ENCODE results near the gene TIAL1. TPM values are rescaled to one million over a fixed set of nuclear protein-coding genes. Genes with fewer than 3 reads are reported as not detected.

TIAL1 gene
- total RNA-seq, 1 donor from 2014 or later: 176 TPM

DNA sequence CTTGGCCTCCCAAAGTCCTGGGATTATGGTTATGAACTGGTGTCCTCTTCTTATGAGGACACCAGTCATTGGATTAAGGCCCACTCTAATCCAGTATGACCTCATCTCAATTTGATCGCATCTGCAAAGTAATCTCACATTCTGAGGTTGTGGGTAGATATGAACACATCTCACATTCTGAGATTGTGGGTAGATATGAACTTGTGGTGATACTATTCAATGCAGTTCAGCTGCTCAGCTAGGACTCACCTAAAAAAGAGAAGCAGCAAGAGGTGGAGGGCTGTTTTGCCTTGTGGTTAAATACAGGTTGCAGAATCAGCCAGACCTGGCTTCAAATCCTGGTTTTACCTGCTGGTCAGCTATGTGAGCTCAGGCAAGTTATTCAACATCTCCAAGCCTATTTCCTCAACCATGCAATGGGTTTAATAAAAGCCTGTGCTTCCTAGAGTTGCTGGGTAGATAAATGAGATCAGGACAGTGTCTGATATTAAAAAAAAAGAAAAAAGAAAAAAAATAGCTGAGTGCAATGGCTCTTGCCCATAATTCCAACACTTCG is 45.9 kb upstream of the TIAL1 start:
- DNase-seq (ENCODE audit: low read depth, low spot score): no peak
- Mint-ChIP-seq H3K36me3 (ENCODE audit: low read depth) (no peaks in the 10 kb centered on the region), H3K4me3 (no peak overlapping the region), H3K4me1 (peaks cover 10% of the 10 kb centered on the region), H3K9me3 (no peaks in the 10 kb centered on the region), H3K27ac (ENCODE audit: unreplicated experiment) (no peak overlapping the region), H3K27me3 (ENCODE audit: low read depth) (no peaks in the 10 kb centered on the region)
- TF ChIP-seq, protein P1, sequence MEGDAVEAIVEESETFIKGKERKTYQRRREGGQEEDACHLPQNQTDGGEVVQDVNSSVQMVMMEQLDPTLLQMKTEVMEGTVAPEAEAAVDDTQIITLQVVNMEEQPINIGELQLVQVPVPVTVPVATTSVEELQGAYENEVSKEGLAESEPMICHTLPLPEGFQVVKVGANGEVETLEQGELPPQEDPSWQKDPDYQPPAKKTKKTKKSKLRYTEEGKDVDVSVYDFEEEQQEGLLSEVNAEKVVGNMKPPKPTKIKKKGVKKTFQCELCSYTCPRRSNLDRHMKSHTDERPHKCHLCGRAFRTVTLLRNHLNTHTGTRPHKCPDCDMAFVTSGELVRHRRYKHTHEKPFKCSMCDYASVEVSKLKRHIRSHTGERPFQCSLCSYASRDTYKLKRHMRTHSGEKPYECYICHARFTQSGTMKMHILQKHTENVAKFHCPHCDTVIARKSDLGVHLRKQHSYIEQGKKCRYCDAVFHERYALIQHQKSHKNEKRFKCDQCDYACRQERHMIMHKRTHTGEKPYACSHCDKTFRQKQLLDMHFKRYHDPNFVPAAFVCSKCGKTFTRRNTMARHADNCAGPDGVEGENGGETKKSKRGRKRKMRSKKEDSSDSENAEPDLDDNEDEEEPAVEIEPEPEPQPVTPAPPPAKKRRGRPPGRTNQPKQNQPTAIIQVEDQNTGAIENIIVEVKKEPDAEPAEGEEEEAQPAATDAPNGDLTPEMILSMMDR (conservative IDR thresholded peaks at IDR 0.05): no peak

DNA sequence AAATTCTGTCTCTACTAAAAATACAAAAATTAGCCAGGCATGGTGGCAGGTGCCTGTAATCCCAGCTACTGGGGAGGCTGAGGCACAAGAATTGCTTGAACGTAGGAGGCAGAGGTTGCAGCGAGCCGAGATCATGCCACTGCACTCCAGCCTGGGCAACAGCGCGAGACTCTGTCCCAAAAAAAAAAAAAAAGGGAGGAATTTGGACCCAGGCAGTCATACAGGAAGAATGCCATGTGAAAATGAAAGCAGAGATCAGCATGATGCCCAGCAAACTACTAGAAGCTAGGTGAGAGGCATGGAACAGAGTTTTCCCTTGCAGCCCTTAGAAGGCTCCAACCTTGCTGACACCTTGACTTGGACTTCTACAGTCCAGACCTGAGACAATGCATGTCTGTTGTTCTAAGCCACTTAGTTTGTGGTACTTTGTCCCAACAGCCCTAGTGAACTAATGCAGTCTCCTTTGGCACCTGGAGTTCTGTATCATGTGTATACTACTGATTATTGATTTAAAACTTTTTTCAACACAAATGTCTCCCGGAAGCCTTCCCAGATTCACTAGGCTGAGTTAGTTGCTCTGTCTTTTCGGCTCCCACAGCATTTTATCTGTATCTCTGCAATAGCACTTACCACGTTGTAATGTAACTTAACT is 44.2 kb upstream of the TIAL1 start:
- no peak overlapping the region for H3K27ac Mint-ChIP-seq (ENCODE audit: unreplicated experiment)
- H3K4me3 Mint-ChIP-seq: no peak overlapping the region
- TF ChIP-seq, protein P1 (conservative IDR thresholded peaks at IDR 0.05): no peak
- H3K36me3 Mint-ChIP-seq (ENCODE audit: low read depth): no peaks in the 10 kb centered on the region
- DNase-seq (ENCODE audit: low read depth, low spot score): no peak
- H3K9me3 Mint-ChIP-seq: no peaks in the 10 kb centered on the region
- no peaks in the 10 kb centered on the region for H3K27me3 Mint-ChIP-seq (ENCODE audit: low read depth)
- H3K4me1 Mint-ChIP-seq: peaks cover 10% of the 10 kb centered on the region

DNA sequence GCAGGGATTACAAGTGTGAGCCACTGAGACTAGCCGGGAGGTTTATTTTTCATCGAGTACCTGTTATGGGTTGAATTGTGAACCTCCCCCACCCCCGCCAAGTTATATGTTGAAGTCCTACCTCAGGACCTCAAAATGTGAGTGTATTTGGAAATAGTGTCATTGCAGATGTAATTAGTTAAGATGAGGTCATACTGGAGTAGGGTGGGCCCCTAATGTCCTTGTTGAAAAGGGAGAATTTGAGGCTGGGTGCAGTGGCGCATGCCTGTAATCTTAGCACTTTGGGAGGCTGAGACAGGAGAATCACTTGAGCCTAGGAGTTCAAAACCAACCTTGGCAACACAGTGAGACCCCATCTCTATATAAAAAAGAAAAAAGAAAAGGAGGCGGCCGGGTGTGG is 43.6 kb upstream of the TIAL1 start:
- no peaks in the 10 kb centered on the region for H3K27me3 Mint-ChIP-seq (ENCODE audit: low read depth)
- no peak for DNase-seq (ENCODE audit: low read depth, low spot score)
- H3K9me3 Mint-ChIP-seq: no peaks in the 10 kb centered on the region
- H3K4me1 Mint-ChIP-seq: peaks cover 10% of the 10 kb centered on the region
- no peaks in the 10 kb centered on the region for H3K36me3 Mint-ChIP-seq (ENCODE audit: low read depth)
- TF ChIP-seq, protein P1 (conservative IDR thresholded peaks at IDR 0.05): no peak
- H3K27ac Mint-ChIP-seq (ENCODE audit: unreplicated experiment): no peak overlapping the region
- H3K4me3 Mint-ChIP-seq: no peak overlapping the region

DNA sequence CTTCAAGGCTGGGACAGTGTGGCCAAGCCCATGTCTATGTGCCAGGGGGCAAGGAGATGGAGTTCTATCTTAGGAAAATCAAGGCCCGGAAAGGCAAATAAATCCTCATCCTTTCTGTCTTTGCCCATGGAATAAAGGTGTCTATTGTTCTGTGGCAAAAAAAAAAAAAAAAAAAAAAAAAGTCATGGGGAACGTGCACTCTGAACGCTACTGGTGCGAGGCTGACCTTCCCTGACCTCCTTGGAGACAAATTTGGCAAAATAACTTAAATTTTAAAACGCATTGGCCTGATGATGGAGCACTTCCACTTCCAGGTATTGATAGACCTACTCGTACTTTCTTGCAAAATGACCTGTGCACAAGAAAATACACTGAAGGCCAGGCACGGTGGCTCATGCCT is 42.2 kb upstream of the TIAL1 start:
- Mint-ChIP-seq H3K27me3 (ENCODE audit: low read depth) (no peaks in the 10 kb centered on the region), H3K9me3 (no peaks in the 10 kb centered on the region), H3K4me3 (no peak overlapping the region), H3K27ac (ENCODE audit: unreplicated experiment) (no peak overlapping the region), H3K36me3 (ENCODE audit: low read depth) (no peaks in the 10 kb centered on the region), H3K4me1 (peaks cover 11% of the 10 kb centered on the region)
- no peak for DNase-seq (ENCODE audit: low read depth, low spot score)
- TF ChIP-seq, protein P1 (conservative IDR thresholded peaks at IDR 0.05): no peak

DNA sequence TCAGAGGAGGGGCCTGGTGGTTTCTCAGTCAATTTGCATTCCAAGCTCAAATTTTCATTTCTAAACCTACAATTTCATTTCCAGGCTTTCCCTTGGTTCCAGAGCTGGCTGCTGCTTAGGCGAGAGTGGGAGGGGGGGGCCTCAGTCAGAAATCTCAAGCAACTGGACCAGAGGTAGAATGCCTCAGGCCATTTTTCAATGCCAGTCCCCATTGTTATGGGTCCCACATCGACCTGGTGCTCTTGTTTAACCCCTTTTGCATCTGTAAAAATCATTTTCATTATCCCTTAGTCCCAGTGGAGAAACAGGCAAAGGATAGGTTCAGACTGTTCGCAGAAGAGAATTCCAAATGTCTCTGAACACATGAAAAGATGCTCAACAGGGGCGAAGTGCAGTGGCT is 40.9 kb upstream of the TIAL1 start:
- no peak for DNase-seq (ENCODE audit: low read depth, low spot score)
- Mint-ChIP-seq H3K4me1 (peaks cover 10% of the 10 kb centered on the region), H3K36me3 (ENCODE audit: low read depth) (no peaks in the 10 kb centered on the region), H3K27ac (ENCODE audit: unreplicated experiment) (no peak overlapping the region), H3K4me3 (no peak overlapping the region), H3K27me3 (ENCODE audit: low read depth) (no peaks in the 10 kb centered on the region), H3K9me3 (no peaks in the 10 kb centered on the region)
- TF ChIP-seq, protein P1 (conservative IDR thresholded peaks at IDR 0.05): no peak

Data from neural crest cell (in vitro differentiated cells).